Karpas-422 (cell line): ENCODE data around the gene BNIPL. TPM values are rescaled to one million over a fixed set of nuclear protein-coding genes. Genes with fewer than 3 reads are reported as not detected.

Source experiments
- DNase-seq: peaks from one replicate; pipeline ENCODE4 v3.0.0-alpha.2; 2015
- H2AFZ ChIP-seq: fragments of 200-600 bp; sonication (generic); 2 replicates; pipeline ENCODE4 v1.6.1; 2014; ENCODE audit warnings: antibody characterized with exemption, low read length, mixed read lengths
- H3K27ac ChIP-seq: fragments of 200-600 bp; sonication (generic); 2 replicates; pipeline ENCODE4 v1.5.1; 2014; ENCODE audit warnings: mild to moderate bottlenecking, low read length, moderate library complexity
- H3K27me3 ChIP-seq: fragments of 200-600 bp; sonication (generic); 2 replicates; pipeline ENCODE4 v1.6.1; 2014; ENCODE audit warnings: low read length, mixed read lengths
- H3K36me3 ChIP-seq: fragments of 200-600 bp; sonication (generic); 2 replicates; pipeline ENCODE4 v1.6.1; 2014; ENCODE audit warnings: low read length, mixed read lengths; ENCODE audit not compliant: insufficient read depth
- H3K4me1 ChIP-seq: fragments of 200-600 bp; sonication (generic); 2 replicates; pipeline ENCODE4 v1.6.1; 2014; ENCODE audit warnings: mild to moderate bottlenecking, low read length, mixed read lengths
- H3K4me2 ChIP-seq: fragments of 200-600 bp; sonication (generic); 2 replicates; pipeline ENCODE4 v1.6.1; 2014; ENCODE audit warnings: low read length, low read depth, mild to moderate bottlenecking; ENCODE audit not compliant: poor library complexity, severe bottlenecking
- H3K4me3 ChIP-seq: fragments of 200-600 bp; sonication (generic); 2 replicates; pipeline ENCODE4 v1.5.1; 2014; ENCODE audit warnings: mild to moderate bottlenecking, antibody characterized with exemption, low read length, mixed read lengths
- H3K79me2 ChIP-seq: fragments of 200-600 bp; sonication (generic); 2 replicates; pipeline ENCODE4 v1.6.1; 2014; ENCODE audit warnings: mild to moderate bottlenecking, low read length, mixed read lengths
- H3K9ac ChIP-seq: fragments of 200-600 bp; sonication (generic); 2 replicates; pipeline ENCODE4 v1.6.0; 2014; ENCODE audit warnings: low read length
- H3K9me2 ChIP-seq: fragments of 200-600 bp; sonication (generic), shearing (Covaris generic); replicated peaks from 2 replicates; pipeline ENCODE4 v1.6.0; 2014; ENCODE audit warnings: mild to moderate bottlenecking, low read length, moderate library complexity; ENCODE audit not compliant: insufficient read depth
- H3K9me3 ChIP-seq: fragments of 300-700, 200-600 bp; sonication (generic); 2 replicates; pipeline ENCODE4 v1.6.1; 2014; ENCODE audit warnings: low read length, mixed read lengths
- H4K20me1 ChIP-seq: fragments of 200-600 bp; sonication (generic); 2 replicates; pipeline ENCODE4 v1.6.1; 2014; ENCODE audit warnings: mild to moderate bottlenecking, antibody characterized with exemption, low read length, low read depth; ENCODE audit not compliant: insufficient read depth
- total RNA-seq: library from RNA; depleted of rRNA; stranded (reverse); fragments of >200 nt; shearing (Covaris generic); gene quantifications from 2 replicates; pipeline ENCODE4 v1.2.3, GENCODE V29; 2014; ENCODE audit warnings: low replicate concordance

Gene BNIPL
- total RNA-seq, 1 experiment from 2014 or later, result 0.63 TPM

DNA sequence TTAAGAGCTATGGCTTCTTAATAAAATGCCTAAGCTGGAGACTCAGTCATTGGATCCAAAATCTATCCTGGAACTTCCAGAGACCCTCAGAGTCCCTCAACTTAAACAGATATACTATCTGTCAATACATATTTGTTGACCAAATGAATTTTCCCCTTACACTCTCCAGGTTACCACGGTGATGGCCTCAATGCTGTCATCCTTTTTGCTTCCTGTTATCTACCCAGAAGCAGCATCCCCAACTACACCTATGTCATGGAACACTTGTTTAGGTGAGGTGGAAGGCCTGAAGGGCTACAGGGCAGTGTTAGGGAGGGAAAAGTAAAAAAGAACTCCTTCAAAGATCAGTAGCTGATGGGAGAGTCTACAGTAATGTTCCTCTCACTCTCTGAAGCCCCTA is 6.8 kb downstream of the BNIPL start:
- Histone ChIP-seq H2AFZ (no peak overlapping the region), H4K20me1 (no peaks in the 10 kb centered on the region), H3K27me3 (no peaks in the 10 kb centered on the region), H3K9me2 (no peaks in the 10 kb centered on the region), H3K9ac (no peak overlapping the region), H3K79me2 (peaks cover 4% of the 10 kb centered on the region; the same call in 1 of the 2 replicates), H3K4me1 (peaks cover 6% of the 10 kb centered on the region), H3K4me2 (no peak overlapping the region), H3K9me3 (no peaks in the 10 kb centered on the region), H3K4me3 (no peak overlapping the region), H3K27ac (no peak overlapping the region), H3K36me3 (0 out of 2 replicates have a peak, but pooled peaks cover 3% of the 10 kb centered on the region)
- DNase-seq, result no peak

DNA sequence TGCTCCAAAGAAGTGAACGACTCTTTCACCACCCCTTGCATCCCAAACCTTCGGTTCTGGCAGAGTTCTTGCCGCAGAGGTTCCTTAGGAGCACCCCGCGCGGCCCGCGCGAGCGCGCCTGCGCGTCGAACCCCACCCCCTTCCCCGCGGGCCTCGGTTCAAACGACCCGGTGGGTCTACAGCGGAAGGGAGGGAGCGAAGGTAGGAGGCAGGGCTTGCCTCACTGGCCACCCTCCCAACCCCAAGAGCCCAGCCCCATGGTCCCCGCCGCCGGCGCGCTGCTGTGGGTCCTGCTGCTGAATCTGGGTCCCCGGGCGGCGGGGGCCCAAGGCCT is 11.2 kb downstream of the BNIPL start, which contains the start of gene C1orf56:
C1orf56 (plus strand) TSS at position 161 of the 334 bp plus-strand sequence; CDS start at position 258, 97 bp downstream.
- Histone ChIP-seq H4K20me1 (no peaks in the 10 kb centered on the region), H3K4me3 (peak within 1 kb of the TSS; percentile 88), H2AFZ (peak within 1 kb of the TSS; percentile 69), H3K36me3 (peaks cover 12% of the 10 kb centered on the region), H3K27ac (peak within 1 kb of the TSS; percentile 74), H3K4me1 (peaks cover 14% of the 10 kb centered on the region), H3K79me2 (peaks cover 5% of the 10 kb centered on the region; the same call in 1 of the 2 replicates), H3K9me3 (no peaks in the 10 kb centered on the region), H3K27me3 (no peaks in the 10 kb centered on the region), H3K9ac (peak within 1 kb of the TSS; percentile 93), H3K9me2 (no peaks in the 10 kb centered on the region), H3K4me2 (peak within 1 kb of the TSS; percentile 95)
- peak; percentile 90 for DNase-seq

DNA sequence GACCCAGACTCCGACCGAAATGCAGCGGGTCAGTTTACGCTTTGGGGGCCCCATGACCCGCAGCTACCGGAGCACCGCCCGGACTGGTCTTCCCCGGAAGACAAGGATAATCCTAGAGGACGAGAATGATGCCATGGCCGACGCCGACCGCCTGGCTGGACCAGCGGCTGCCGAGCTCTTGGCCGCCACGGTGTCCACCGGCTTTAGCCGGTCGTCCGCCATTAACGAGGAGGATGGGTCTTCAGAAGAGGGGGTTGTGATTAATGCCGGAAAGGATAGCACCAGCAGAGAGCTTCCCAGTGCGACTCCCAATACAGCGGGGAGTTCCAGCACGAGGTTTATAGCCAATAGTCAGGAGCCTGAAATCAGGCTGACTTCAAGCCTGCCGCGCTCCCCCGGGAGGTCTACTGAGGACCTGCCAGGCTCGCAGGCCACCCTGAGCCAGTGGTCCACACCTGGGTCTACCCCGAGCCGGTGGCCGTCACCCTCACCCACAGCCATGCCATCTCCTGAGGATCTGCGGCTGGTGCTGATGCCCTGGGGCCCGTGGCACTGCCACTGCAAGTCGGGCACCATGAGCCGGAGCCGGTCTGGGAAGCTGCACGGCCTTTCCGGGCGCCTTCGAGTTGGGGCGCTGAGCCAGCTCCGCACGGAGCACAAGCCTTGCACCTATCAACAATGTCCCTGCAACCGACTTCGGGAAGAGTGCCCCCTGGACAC is 11.7 kb downstream of the BNIPL start:
- Histone ChIP-seq H3K4me1 (peaks cover 14% of the 10 kb centered on the region), H2AFZ (peak overlapping the region; percentile 69), H3K79me2 (peaks cover 5% of the 10 kb centered on the region; the same call in 1 of the 2 replicates), H4K20me1 (no peaks in the 10 kb centered on the region), H3K9me2 (no peaks in the 10 kb centered on the region), H3K4me2 (peak overlapping the region; percentile 95), H3K9ac (peak overlapping the region; percentile 93), H3K27me3 (no peaks in the 10 kb centered on the region), H3K36me3 (peaks cover 12% of the 10 kb centered on the region), H3K9me3 (no peaks in the 10 kb centered on the region), H3K27ac (peak overlapping the region; percentile 74), H3K4me3 (peak overlapping the region; percentile 88)
- DNase-seq, result peak; percentile 91

DNA sequence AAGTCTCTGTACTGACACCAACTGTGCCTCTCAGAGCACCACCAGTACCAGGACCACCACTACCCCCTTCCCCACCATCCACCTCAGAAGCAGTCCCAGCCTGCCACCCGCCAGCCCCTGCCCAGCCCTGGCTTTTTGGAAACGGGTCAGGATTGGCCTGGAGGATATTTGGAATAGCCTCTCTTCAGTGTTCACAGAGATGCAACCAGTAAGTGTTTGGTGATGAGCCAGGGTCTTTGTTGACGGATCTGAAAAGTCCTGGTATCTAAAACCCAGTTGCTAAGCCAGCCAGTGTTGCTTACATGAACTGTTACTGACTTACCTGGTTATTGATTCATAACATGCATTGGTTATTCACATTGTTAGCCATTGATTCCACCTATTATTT is 12.3 kb downstream of the BNIPL start:
- H2AFZ ChIP-seq, result no peak overlapping the region
- H3K9me2 ChIP-seq, result no peaks in the 10 kb centered on the region
- H3K36me3 ChIP-seq, result peaks cover 12% of the 10 kb centered on the region
- no peaks in the 10 kb centered on the region for H3K27me3 ChIP-seq
- peaks cover 5% of the 10 kb centered on the region; the same call in 1 of the 2 replicates for H3K79me2 ChIP-seq
- no peaks in the 10 kb centered on the region for H3K9me3 ChIP-seq
- peak overlapping the region; percentile 95 for H3K4me2 ChIP-seq
- peaks cover 14% of the 10 kb centered on the region for H3K4me1 ChIP-seq
- peak overlapping the region; percentile 88 for H3K4me3 ChIP-seq
- DNase-seq, result no peak
- no peaks in the 10 kb centered on the region for H4K20me1 ChIP-seq
- H3K9ac ChIP-seq, result peak overlapping the region; percentile 93
- peak overlapping the region; percentile 74 for H3K27ac ChIP-seq

DNA sequence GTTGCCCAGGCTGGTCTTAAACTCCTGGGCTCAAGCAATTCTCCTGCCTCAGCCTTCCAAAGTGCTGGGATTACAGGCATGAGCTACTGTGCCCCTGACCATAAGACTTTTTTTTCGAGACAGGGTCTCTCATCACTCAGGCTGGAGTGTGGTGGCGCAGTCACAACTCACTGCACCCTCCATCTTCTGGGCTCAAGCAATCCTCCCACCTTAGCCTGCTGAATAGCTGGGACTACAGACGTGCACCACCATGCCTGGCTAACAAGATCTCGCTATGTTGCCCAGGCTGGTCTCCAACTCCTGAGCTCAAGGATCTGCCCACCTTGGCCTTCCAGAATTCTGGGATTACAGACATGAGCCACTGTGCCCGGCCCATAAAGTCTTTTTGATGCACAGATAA is 13.1 kb downstream of the BNIPL start:
- Histone ChIP-seq H3K9ac (no peak overlapping the region), H3K9me2 (no peaks in the 10 kb centered on the region), H3K79me2 (peaks cover 5% of the 10 kb centered on the region; the same call in 1 of the 2 replicates), H3K4me3 (no peak overlapping the region), H2AFZ (no peak overlapping the region), H3K4me1 (peaks cover 14% of the 10 kb centered on the region), H3K27me3 (no peaks in the 10 kb centered on the region), H3K4me2 (no peak overlapping the region), H4K20me1 (no peaks in the 10 kb centered on the region), H3K9me3 (no peaks in the 10 kb centered on the region), H3K27ac (no peak overlapping the region), H3K36me3 (peaks cover 17% of the 10 kb centered on the region)
- DNase-seq, result no peak

DNA sequence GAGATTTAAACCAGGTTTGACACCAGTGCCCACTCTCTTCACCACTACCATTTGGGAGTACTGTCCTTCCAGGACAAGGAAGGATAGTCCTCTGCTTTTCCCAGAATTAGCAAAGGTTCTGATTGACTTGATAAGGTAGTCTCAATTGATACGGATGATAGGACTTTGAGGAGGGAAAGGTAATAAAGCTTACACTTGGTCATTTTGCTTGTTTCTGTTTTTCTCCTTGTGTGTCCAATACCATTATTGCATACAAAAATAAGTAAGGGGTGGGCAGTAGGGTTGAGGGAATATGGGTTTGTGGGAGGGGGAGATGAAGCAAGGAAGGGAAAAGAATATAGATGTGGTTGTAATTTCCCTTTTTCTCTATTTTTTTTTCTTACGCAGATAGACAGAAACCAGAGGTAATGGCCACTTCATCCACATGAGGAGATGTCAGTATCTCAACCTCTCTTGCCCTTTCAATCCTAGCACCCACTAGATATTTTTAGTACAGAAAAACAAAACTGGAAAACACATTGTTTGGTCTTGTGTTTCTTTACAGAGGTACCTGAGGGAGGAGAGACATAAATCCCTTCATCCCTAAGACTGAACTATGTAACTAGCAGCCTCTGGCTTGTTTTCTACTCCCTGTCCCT is 13.8 kb downstream of the BNIPL start:
- Histone ChIP-seq H3K27me3 (no peaks in the 10 kb centered on the region), H4K20me1 (no peaks in the 10 kb centered on the region), H3K9me2 (no peaks in the 10 kb centered on the region), H3K9me3 (no peaks in the 10 kb centered on the region), H3K36me3 (peaks cover 24% of the 10 kb centered on the region), H3K79me2 (peaks cover 5% of the 10 kb centered on the region; the same call in 1 of the 2 replicates), H3K9ac (no peak overlapping the region), H3K27ac (0 out of 2 replicates have a peak overlapping the region, but pooled peaks have one; percentile 4), H3K4me1 (peaks cover 14% of the 10 kb centered on the region), H2AFZ (no peak overlapping the region), H3K4me3 (no peak overlapping the region), H3K4me2 (peak overlapping the region; percentile 7)
- no peak for DNase-seq

DNA sequence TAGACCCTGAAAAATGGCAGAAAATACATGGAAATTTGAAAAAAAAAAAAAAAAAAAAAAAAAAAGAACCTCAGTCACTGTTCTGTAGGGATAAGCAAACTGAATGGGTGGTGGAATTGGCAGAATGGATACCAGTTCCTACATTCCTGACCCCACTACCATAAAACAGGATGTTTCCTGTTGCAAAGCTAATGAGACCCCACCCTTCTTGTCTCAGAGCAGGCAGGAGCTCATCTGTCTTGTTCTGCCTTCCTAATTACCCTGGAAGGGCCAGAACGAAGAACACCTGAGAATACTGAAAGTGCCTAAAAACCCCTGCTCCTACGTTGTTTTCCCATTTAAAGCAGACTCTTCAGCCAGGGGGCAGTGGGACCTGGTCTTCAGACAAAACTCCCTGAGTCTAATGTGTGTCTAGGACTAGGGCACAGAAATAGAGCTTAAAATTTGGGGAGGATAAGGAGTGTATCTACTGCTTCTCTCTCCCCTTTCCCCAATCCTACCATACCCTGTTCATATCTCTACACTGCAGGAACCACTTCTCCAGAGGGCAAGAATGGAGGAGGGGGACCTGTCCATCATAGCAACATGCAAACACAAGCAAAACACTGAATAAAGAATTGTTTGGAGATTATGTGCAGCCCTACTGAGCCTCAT is 15.1 kb downstream of the BNIPL start:
- Histone ChIP-seq H3K4me3 (no peak overlapping the region), H3K27ac (no peak overlapping the region), H3K4me1 (peaks cover 15% of the 10 kb centered on the region), H3K9ac (no peak overlapping the region), H3K4me2 (no peak overlapping the region), H4K20me1 (peaks cover 2% of the 10 kb centered on the region; the same call in 1 of the 2 replicates), H3K79me2 (peaks cover 16% of the 10 kb centered on the region), H3K9me3 (no peaks in the 10 kb centered on the region), H2AFZ (no peak overlapping the region), H3K27me3 (no peaks in the 10 kb centered on the region), H3K36me3 (peaks cover 34% of the 10 kb centered on the region), H3K9me2 (no peaks in the 10 kb centered on the region)
- DNase-seq, result no peak

DNA sequence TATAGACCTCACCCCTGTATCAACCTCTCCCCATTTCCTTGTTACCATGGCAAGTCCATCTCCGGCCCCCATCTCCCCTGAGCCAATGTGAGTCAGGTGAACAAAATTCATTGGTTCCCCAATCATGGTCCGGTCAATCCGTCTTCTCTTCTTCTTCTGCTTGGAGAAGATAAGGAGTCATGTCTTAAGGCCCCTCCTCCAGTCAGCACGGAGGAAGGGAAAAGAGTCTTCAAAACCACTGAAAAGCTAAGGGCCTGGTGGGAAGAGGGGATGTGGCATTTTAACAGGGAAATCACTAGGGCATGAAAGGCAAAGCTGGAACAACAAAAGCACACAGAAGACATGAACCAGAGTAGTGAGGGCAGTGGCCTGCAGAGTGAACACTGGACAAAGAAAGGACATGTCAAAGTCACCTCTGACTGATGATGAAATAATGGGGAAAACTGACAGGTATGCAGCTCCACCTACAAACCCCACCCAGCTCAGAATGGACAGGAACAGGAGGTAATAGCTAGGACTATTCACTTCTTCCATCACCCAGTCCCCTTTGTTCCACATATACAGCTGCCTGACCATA is 18.7 kb downstream of the BNIPL start:
- no peak overlapping the region for H3K4me2 ChIP-seq
- H3K9me2 ChIP-seq, result no peaks in the 10 kb centered on the region
- H3K27ac ChIP-seq, result no peak overlapping the region
- H3K36me3 ChIP-seq, result peaks cover 38% of the 10 kb centered on the region
- DNase-seq, result no peak
- H3K9ac ChIP-seq, result no peak overlapping the region
- peaks cover 22% of the 10 kb centered on the region for H3K4me1 ChIP-seq
- peaks cover 23% of the 10 kb centered on the region for H4K20me1 ChIP-seq
- peaks cover 47% of the 10 kb centered on the region for H3K79me2 ChIP-seq
- no peaks in the 10 kb centered on the region for H3K9me3 ChIP-seq
- H3K4me3 ChIP-seq, result no peak overlapping the region
- no peak overlapping the region for H2AFZ ChIP-seq
- H3K27me3 ChIP-seq, result no peaks in the 10 kb centered on the region
